HG02678 (cell line): Measurements from ENCODE around the gene STAT3.
"Not testable (repeated sequence)": the region's sequence is repeated elsewhere in the genome, so short reads cannot be mapped to it uniquely, and the experiment has no call there.

Experiments used
- ATAC-seq: cut with Tn5 transposase; IDR thresholded peaks from one replicate; pipeline ENCODE4 v1.9.1; 2021; ENCODE audit warnings: mild to moderate bottlenecking, moderate library complexity; ENCODE audit not compliant: unreplicated experiment

STAT3 gene

GRCh38 chr17:42409523-42410318 is 21.5 kb upstream of the STAT3 start:
- ATAC-seq, result no peak

DNA sequence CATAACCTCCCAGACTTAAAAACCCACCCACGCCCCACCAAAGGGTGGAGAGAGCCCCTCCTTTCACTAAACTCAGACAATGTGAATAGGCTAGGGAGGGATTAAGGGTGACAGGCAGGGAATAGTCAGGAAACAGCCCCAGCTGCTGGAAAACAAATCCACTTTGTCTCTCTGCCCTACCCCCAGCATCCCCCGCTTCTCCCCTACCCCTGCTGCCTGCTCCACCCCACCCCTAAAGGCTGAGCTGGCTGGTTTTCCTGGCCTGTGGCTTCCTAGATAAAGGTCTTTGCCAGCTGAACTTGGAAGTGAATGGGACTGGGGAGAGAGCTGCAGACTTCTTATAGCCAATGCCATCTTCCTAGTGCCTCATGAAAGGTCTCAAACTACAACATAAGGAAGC is 19.8 kb upstream of the STAT3 start:
- no peak for ATAC-seq

DNA sequence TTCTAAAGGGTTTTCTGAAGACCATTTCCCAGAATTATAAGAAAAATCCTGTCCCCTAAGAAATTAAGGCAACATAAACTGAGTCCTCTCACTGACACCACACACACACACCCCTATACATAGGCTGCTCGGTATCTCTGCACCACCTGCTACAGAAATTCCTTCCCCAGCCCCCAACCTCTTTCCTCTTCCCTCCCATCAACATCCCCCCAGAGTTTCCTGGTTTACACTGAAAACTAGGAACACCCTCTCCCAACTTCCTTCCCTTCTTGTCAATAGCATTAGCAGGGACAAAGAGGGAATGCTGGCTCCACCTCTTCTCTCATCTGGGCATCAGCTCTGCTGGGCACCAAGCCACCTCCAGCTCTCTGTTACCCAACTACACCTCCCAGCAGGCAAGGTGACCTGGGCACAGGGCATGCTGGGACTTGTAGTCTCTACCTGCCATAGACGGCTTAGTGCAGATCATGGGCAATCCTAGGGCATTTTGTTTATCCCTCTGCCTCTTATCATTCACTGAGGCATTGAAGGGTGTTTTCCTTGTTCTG is 19.1 kb upstream of the STAT3 start:
- peak; percentile 52 for ATAC-seq

- no peak for ATAC-seq
Measured at GRCh38 chr17:42406615-42407288, 18.5 kb upstream of the STAT3 start.

DNA sequence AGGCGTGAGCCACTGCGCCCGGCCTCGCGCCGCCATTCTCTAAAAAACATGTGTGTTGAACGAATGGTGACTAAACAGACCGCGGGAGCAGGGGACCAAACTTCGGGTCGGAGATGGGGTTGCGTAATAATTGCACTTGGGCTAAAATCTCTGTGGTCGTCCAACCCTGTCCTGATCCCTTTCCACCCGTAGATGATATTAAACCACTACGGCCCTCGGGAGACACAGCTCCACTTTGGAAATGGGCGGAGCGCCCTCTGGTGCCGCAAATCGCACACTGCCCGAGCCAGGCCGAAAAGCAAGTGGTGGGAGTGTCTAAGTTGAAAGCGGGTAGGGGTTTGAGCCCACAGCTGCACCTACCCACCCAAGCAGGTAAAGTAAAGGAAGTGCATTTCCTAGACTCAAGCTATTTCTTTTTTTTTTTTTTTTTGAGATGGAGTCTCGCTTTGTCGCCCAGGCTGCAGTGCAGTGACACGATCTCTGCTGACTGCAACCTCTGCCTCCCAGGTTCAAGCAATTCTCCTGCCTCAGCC is 17.8 kb upstream of the STAT3 start:
- ATAC-seq, result no peak

GRCh38 chr17:42405076-42405475 is 16.8 kb upstream of the STAT3 start:
- ATAC-seq, result no peak

DNA sequence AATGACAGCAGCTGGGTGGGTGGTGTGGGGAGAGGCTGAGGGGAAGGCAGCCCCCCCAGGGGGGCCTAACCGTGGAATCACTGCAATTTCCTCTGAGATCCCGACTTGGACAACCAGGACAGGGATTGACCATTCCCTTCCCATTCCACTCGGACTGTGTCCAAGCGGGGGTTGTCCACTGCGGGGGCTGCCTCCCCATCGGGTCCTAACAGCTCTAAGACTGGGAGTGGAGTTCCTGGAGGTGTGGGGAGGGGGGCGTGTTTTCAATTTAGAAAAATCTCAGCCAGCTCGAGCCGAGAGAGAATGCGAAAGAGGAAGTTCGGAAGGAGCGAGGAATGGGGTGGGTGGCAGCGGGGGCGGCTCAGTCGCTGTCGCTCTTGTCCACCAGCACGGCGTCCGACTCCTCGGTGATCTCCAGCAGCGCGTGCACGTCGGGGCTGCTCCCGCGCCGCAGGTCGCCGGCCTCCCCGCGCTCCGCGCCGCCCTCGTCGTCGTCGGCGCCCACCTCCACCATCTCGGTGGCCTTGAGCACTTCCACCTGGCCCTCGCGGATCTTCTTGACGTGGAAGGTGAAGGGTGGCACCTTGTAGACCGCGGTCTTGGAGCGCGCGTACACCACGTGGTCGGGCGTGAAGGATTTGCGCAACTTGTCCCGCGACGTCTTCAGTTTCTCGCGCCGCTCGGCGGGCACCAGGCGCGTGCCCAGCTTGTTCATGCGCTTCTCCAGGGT is 16.2 kb upstream of the STAT3 start:
- no peak for ATAC-seq

GRCh38 chr17:42403150-42403549 is 14.9 kb upstream of the STAT3 start:
- ATAC-seq, result no peak

DNA sequence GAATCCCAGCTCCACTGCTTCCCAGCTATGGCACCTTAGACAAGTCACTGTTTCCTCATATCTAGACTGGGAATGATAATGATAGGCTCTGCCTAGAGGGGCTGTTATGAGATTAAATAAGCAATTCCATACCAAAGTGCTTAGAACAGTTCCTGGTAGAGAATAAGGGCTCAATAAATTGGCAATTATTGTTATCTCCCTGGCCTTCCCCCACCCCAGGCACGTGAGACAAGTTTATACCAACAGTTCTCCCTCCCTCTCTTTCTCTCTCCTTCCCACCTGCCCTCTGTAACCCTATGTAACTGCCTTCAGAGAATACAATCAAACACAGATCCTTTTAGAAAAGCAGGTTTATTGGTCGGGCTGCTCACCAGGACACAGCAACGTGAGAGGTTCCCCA is 13.9 kb upstream of the STAT3 start:
- no peak for ATAC-seq

DNA sequence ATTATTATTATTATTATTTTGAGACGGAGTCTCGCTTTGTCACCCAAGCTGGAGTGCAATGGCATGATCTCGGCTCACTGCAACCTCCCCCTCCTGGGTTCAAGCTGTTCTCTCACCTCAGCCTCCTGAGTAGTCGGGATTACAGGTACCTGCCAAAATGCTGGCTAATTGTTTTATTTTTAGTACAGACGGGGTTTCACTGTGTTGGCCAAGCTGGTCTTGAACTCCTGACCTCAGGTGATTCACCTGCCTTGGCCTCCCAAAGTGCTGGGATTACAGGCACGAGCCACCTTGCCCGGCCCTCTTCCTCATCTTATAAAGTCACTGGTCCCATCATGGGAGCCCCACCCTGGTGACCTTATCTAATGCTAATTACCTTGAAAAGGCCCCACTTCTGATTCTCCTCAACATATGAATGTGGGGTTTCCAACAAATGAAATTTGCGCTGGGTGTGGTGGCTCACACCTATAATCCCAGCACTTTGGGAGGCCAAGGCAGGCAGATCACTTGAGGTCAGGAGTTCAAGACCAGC is 12.7 kb upstream of the STAT3 start:
- not testable (repeated sequence) for ATAC-seq

DNA sequence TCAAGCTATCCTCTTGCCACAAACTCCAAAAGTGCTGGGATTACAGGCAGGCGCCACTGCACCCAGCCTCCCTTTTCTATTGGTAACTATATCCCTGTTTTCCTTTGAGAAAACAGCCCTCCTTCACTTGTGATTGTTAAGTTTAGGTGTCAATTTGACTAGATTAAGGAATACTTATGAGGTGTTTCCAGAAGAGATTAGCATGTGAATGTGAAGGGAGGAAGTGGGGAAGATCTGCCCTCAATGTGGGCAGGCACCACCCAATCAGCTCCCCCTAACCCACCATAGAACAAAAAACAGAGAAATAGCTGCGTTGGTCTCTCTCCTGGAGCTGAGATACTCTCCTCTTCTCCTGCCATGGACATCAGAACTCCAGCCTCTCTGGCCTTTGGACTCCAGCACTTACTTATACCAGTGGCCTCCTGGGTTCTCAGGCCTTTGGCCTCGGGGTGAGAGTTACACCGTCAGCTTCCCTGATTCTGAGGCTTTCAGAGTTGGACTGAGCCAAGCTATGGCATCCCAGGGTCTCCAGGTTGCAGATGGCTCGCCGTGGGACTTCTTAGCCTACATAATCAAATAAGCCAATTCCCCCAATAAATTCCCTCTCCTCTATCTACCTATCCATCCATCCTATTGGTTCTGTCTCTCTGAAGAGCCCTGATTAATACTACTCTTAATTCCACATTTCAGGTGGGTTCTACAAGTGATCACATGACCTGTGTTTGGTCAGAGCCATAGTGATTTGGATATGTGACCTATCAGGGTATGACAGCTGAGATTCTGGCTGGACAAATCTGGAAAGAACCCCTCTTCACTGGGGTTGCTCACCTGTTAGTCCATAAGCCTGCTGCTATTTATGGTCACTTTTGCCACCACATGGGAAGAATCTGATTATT is 12.0 kb upstream of the STAT3 start:
- ATAC-seq, result no peak

DNA sequence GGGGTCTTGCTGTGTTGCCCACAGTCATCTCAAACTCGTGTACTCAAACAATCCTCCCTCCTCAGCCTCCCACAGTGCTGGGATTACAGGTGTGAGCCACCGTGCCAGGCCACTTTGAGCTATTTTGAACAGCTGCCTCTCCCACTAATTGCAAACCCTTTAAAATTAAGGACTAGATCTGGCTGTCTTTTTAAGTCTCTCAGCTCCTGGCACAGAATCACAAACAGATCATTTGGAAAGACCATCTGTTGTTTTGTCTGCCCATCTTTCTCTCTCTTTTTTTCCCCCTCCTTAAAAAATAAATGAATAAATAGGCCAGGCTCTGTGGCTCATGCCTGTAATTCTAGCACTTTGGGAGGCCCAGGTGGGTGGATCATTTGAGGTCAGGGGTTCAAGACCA is 10.9 kb upstream of the STAT3 start:
- ATAC-seq, result no peak

GRCh38 chr17:42395601-42396000 is 7.4 kb upstream of the STAT3 start:
- ATAC-seq, result not testable (repeated sequence)

DNA sequence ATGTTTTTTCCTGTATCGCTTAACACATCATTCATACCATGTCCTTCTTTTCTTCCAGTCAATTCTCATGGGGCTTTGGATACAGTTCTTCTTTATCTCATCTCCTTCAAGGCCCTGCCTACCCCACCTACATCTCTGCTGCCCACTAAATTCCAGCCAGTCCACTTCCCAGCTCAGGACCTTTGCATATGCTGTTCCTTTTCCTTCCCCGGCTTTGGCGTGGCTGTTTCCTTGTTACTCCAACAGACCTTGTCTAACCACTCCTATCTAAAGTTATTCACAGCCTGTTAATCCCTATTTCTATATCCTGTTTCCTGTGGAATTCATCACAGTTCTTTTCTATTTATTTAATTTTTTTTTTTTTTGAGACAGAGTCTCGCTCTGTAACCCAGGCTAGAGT is 6.6 kb upstream of the STAT3 start:
- no peak for ATAC-seq

GRCh38 chr17:42392692-42393415 is 4.6 kb upstream of the STAT3 start:
- ATAC-seq, result no peak

GRCh38 chr17:42391439-42391838 is 3.2 kb upstream of the STAT3 start:
- ATAC-seq, result not testable (repeated sequence)

- ATAC-seq, result no peak
Measured at GRCh38 chr17:42389899-42390298, 1.7 kb upstream of the STAT3 start.

DNA sequence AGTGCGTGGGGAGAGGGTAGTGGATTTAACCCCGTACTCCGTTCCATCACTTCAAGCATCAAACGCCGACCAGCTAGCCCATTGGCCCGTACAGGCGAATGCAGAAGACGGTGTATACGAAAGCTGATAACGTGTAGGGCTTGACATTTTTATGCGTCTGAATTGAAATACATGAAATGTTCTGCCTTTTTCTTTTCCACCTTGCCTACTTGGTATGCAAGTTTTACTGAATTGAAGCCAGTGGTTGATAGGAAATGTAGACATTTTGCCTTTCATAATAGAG is 834 bp upstream of the STAT3 start:
- no peak for ATAC-seq

DNA sequence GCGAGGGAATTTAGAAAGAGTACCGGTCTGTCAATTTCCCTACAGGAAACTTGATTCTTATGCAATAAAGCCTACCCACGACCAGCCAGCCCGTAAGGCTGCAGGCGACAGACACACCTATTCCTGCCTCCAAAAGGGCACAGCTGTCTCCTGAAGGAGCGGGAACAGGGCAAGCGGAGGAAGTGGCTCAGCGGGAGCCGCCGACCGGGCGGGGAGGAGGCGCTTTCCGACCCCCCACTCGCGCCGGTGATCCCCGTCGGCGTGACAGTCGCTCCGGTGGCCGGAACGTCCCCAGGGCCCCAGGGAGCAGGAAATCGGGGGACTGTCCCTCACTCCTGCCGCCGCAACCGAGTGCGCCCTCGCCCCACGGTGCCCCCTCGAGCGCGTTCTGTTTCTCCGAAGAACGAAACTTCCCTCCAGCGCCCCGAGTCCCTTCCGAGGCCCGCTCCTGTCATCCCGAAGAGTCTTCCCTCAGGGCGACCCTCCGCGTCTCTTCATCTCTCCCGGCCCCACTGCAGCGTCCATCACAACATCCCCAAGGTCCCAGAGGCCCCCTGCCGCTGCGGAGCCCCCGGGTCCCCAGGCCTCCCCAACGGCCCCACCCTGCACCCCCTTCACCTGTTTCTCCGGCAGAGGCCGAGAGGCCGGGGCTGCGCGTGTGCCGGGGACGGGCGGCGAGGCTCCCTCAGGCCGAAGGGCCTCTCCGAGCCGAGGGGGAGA is 421 bp downstream of the STAT3 start:
- ATAC-seq, result no peak
